HG03097 (cell line): ENCODE results near the gene CSF2RB.
A peak's percentile ranks its signal among the peaks of the same experiment; 100 is the strongest.
"Not testable (repeated sequence)": the region's sequence is repeated elsewhere in the genome, so short reads cannot be mapped to it uniquely, and the experiment has no call there.

ENCODE experiments used
- ATAC-seq: cut with Tn5 transposase; IDR thresholded peaks from one replicate; pipeline ENCODE4 v1.9.1; 2021; ENCODE audit not compliant: unreplicated experiment, low FRiP score

The CSF2RB gene

DNA sequence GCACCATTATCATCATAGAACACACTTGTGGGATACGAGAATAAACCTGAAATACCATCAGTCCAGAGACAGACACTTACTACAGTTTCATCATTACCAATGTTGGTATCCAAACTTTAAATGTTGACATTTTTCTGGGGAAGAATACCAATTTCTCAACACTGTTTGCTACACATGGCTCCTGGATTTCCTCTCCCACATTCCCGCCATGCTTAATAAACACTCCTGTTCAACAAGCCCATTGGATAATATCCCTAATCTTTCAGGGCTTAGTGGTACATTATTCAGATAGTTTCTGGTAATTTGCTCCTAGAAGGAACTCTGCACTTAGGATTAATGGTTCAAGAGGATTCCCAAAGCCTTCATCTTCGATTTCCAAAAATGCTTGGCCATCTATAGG, 48.2 kb downstream of the CSF2RB start:
- no peak for ATAC-seq

DNA sequence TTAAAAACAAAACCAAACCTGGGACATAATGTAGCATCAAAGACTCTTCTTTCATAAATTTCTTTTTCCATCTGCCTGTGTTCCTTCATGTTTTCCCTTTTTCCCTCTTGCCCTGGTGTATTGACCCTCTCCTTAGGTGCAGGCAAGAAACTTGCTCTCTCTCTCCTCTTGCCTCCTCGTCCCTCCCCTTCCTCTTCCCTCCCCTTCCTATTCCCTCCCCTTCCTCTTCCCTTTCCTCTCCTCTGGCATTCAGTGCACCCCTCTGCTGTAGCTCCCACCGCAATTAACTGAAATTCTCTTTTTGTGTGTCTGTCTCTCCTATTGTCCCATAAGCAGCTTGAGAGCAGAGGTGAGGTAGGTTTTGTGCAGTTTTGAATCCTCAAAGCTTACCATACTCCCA, 49.9 kb downstream of the CSF2RB start:
- no peak for ATAC-seq

DNA sequence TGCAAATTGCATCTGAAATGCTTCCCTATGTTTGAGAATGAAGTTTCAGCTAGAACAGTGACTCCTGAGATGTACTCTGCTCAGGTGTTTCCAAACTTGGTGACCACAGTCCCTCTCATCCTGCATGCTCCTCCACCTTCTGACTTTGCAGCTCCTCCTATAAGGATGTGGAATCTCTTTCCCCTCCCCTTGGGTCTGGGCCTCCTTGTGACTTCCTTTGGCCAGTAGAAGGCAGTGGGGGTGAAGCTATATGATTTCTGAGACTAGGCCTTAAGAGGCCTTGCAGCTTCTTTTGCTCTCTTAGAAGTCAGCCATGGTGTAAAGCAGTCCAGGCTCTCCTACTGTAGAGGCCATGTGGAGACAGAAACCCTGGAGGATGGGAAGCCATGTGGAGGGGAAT, 50.7 kb downstream of the CSF2RB start:
- ATAC-seq, result no peak

DNA sequence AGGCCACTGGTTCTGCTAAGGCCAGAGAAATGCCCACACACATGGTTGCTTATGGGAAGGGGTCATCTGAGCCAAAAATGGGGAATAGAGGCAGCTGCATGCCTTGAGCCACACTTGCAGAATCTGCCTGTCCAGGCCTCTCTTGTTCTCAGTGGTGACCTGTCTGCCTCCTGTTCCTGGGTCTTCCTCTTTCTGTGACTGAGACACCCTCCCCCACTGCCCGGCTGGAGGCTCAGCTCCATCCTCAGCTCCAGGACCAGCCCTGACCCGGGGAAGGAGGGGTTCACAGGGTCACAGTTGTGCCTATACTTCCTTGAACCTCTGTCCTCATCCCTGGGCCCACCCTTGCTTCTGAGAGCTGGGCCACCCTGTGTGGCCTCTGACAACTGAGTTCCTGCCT, 52.3 kb downstream of the CSF2RB start:
- ATAC-seq, result no peak

DNA sequence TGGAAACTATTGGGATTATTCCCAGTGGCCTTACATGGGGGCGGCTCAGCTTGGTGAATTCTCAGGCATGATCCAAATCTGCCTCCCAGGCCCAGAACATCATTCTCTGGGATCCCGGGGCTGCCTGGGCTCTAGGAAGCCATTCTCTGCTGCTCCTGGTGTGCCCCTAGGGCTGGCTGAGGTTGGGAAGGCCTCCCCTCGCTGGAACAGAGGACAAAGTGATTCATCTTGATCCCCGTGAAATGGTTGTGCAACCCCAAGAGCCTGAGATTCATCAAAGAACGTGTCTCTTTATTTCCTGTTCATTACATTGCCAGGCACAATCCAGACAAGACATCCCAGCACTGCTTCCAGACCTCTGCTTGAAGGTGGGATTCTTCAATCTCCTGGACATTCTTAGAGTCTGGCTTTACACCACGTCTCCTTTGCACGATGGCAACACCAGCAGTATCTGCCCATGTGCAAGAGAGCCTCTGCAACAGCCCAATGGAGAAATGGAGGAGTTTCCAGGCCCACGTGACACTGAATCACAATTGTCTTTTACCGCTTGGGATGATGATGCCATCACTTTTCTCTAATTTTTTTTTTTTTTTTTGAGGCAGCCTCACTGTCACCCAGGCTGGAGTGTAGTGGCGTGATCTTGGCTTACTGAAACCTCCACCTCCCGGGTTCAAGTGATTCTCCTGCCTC, 53.6 kb downstream of the CSF2RB start:
- no peak for ATAC-seq

DNA sequence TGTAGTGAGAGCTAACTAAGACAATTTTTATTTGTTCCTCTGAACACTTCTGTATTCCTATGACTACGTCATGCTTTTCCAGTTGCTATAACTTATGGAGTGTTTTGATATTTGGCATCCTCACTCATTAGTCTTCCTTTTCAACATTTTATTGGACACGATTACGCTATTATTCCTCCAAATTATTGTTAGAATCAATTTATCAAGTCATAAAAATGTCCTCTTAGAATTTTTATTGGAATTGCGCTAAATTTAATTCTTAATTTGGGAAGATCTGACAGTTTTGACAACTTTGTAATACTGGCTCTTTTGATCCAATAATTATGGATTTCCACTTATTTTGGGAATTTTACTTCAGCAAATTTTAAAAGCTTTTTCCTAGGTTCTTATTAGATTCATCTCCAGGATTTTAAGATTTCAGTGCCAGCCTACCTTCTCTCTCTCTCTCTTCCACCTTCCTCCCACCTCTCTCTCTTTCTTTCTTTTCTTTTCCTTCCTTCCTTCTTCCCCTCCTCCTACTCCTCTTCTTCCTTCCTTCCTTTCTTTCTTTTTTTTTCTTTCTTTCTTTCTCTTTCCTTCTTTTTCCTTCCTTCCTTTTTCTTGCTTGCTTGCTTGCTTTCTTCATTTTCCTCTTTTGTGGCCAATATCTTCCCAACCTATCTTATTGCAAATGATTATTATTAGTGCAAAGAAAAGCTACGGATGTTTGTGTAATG, 55.0 kb downstream of the CSF2RB start:
- no peak for ATAC-seq

DNA sequence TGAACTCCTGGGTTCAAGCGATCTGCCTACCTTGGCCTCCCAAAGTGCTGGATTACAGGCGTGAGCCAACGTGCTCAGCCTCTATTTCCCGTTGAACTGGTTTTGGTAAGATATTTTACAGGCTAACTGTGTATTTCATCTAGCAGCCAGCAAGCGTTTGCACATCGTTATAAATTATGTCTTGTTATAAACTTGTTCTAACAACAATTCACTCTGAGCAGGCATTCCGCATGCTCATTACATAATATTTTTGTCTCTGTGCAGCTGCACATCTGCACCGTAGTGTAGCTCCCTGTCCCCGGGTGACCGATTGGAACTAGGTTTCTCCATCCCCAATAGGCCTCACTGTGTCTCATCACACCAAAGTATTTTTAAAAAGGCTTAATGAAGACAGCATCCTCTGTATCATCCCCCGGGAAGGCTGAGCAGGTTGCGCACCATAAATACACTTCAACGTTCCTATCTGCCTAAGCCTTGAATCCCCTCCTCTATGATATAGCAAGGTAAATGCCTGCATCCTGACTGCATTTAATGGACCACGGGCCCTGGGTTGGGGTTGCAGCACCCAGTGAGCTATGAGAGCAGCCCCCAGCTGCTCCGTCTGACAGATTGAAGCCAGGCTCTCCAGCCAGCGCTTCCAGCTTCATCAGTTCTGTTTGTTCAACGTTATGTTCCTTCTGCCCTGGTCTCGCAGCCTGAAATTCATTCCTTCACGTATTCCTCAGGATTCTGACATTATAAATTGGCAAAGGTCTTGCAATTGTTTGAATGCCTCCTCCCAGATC, 58.1 kb downstream of the CSF2RB start:
- no peak for ATAC-seq

DNA sequence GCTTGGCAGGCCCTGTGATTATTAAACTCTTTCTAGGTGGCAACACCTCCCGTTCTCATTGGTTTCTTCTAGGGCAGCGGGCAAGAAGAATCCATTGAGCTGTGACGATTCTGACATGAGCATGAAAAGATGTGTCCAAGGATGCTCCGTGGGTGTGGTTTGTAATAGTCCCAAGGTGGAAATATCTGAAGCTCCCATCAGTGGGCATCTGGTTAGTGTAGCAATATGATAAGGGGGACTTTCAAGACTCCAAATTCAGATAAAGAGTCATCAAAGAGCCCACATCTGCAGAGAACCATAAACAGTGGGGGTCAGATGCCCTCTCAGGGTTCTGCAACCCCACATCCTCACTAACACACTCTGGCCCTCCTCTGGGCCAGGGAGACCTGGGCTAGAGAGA, 63.2 kb downstream of the CSF2RB start:
- no peak for ATAC-seq

DNA sequence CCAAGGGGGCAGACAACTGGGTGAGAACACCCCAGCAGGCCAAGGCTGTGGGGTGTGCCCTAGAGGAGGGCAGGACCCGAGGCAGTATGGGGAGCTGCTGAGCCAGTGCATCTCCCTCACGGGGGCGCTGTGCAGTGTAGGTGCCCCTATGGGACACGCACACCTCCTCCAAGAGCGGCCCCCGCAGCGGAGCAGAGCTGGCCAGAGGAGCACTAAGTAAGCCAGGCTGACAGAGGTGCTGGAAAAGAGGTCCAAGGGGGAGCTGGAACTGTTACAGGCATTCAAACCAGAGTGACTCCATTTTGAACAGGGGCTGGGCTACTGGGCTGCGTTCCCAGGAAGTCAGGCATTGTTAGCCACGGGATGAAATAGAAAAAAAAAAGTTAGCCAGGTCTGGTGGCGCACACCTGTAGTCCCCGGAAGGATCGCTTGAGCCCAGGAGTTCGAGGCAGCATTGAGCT, 64.0 kb downstream of the CSF2RB start:
- no peak for ATAC-seq

DNA sequence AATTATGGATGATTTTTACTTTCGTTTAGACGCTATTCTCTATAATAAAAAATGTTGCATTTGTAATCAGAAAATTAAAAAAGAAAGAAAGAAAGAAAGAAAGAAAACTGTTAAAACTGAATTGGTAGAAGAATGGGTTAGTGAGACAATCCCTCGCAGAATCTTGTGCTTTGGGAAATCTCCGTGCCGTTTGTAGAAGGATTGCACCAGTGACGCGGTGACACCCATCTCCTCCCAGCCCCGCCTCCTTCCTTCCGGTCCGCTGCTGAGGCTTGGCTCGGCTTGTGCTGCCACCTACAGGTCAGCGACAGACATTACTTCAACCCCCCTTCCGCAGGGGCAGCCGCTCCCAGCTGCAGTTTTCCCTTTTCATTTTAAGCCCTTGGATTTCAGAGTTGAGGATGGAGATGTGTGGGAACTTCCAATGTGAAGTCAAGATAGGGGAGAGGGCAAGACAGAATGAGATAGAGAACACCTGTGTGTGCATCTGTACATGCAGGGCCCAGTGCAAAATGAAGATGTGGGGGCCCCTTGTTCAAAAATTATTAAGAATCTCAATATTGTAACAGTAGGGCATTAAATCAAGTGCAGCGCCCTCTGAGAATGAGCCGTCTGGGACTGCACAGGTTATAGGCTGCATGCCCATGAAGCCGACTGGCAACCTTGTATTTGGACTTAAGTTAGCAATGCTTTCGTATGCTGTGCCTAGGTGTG, 64.7 kb downstream of the CSF2RB start:
- peak; percentile 76 for ATAC-seq

DNA sequence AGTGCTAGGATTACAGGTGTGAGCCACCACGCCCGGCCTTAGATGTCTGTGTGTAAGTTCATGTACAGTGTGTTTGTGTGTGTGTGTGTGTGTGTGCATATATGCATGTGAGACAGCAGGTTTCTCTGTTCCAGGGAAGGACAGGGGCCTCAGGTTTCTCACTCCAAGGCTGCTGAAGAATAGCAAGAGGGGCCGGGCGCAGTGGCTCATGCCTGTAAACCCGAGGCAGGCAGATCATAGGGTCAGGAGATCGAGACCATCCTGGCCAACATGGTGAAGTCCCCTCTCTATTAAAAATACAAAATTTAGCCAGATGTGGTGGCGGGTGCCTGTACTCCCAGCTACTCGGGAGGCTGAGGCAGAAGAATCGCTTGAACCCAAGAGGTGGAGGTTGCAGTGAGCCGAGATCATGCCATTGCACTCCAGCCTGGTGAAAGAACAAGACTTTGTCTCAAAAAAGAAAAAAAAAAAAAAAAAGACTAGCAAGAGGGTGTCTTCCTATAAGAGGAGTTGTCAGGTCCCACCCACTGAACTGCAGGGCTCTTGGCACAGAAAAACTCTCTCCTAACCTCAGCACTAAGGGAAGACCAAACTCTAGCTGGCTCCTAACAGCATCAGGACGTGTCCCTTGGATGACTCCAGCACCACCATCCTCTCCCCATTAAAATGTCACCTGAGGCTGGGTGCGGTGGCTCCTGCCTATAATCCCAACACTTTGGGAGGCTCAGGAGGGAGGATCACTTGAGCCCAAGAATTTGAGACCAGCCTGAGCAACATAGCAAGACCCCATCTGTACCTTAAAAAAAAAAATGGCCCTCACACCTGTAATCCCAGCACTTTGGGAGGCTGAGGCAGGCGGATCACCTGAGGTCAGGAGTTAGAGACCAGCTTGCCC, 65.8 kb downstream of the CSF2RB start:
- ATAC-seq, result no peak

DNA sequence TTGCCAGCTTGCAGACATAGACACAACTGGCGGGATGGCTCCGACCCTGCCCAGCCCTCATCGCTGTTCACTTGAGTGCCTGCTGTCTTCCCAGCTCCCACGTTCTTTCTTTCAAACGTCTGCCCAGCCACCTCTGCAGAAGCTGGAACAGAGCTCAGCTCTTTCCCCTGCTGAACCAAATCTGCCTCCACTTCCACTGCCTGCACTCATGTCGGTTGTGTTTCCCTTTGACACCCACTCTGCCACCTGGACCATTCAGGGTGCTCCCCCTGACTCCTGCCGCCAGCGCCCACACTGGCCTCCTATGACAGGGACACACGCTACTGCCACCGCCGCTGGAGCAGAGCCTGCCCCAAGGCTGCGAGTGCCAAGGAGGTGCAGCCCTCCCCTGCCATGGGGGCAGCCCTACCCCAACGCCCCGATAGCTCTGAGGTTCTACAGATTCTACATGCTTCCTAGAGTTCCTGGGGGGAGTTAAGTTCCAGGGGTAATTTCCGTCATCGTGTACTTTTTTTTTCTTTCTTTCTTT, 67.9 kb downstream of the CSF2RB start:
- no peak for ATAC-seq

DNA sequence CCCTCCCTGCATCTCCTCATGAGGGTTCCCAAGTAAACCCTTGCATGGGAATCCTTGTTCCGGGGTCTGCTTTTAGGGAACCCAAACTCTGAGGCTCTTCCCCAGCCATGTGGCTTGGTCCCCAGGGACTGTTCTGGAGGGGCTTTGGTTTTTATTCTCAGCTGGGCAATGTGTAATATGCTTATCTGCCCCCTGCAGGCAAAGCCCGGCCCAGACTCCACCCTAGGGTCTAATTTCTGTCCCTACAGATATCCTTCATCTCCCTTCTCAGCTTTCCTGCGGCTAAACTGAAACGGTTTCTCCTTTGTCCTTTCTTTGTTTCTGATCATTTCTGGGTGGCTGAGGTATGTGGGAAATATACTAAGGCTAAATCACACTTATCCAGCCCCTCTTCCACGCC, 68.7 kb downstream of the CSF2RB start:
- ATAC-seq, result no peak

DNA sequence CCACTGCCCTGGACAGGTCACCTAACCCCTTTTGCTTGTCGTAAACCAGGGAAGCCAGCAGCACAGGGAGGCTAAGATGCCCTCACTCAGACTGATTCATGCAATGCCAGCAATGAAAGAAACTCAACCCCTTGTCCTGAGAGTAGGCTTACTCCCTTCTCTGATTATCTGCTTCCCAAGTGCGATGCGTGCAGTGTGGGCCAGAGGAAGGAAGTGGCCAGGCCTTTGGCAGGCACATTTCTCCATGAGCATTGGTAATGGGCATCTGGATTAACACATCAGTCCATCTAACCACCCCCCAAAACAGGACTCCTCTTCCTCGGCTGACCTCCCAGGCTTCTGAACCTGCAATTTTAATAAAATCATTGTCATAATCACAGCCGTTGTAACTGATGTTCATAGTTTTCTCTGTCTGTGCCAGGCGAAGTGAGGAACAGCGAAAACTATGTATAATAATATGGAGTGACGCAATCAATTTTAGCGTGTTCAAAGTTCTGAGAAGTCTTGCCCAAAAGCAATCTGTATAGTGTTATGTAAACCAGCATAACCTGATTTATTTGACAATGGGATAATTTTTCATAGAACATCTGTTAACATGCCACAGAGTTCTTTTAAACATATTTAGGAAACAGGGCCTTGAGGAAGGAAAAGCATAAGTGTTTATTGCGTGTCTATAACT, 71.9 kb downstream of the CSF2RB start:
- ATAC-seq, result no peak

DNA sequence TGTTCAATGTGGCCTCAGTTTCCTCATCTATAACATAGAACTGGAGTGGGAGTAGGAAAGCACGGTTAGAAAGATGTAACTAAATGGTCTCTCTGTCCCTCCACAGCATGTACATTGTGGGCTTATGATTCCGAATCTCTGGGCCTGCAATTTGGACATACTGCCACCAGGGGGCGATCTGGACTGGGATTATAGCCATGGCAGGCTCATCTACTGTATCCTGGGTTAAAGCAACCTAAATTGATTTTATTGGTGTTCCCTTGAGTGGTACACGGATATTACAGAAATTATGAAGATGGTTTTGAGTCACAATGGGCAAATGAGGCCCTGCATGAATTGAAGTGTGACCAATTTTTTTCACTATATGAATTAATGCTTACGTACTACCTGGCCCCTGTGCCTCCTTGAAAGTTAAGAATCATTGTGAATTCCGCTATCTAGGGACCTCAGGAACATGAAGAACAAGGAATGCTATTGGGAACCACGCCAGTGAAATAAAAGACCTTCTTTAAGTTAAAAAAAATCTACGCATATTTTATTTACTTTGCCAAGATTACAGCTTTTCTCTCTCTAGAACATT, 72.9 kb downstream of the CSF2RB start:
- ATAC-seq, result no peak

DNA sequence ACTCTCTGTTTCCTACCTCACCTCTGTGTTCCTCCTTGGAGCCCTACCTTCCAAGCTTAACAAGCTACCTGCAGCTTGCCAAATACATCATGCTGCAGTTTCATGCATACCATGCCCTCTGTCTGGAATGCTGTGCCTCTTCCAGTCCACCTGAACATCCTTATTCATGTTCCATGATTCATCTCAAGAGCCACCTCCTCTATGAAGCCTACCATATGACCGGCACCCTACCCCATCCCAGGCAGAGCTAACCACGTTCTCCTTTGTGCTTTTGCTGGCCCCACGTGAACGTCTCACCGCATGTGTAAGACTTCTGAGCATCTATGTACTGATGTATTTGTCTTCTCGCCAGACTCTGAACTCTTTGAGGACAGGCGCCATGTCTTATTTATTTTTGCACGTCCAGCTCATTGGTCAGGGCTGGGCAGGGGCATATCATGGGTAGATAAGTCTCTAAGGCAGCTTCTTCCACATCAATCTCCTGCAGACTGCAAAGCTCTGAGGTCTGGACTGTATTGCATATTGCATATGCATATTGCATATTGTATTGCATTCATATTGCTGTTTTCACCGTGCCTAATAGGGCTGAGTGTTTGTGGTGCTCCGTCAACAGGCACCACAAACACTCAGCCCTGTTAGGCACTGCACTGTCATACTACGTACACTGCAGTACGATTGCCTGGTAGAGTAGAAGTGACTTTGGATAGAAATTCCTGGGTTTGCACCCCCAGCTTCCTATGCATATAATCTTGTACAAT, 74.8 kb downstream of the CSF2RB start:
- no peak for ATAC-seq

DNA sequence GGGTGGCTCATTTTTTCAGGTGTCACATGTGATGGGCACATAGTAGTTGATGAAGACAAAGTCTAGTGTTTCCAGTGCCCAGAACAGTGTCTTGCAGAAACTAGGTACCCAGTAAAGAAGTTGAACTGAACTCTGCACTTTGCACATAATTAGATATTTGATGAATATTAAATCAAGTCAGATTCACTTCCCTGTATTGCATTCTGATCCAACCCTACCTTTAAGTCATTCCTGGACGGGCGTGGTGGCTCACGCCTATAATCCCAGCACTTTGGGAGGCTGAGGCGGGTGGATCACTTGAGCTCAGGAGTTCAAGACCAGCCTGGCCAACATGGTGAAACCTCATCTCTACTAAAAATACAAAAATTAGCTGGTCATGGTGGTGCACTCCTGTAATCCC, 75.6 kb downstream of the CSF2RB start:
- not testable (repeated sequence) for ATAC-seq
